ENCODE results near the gene MTHFD2. TPM values are rescaled to one million over a fixed set of nuclear protein-coding genes. Genes with fewer than 3 reads are reported as not detected.

MTHFD2 gene
- polyA plus RNA-seq, 1 of the 3 experiments (the other 2 are of a cell fraction), result 68.6 TPM

DNA sequence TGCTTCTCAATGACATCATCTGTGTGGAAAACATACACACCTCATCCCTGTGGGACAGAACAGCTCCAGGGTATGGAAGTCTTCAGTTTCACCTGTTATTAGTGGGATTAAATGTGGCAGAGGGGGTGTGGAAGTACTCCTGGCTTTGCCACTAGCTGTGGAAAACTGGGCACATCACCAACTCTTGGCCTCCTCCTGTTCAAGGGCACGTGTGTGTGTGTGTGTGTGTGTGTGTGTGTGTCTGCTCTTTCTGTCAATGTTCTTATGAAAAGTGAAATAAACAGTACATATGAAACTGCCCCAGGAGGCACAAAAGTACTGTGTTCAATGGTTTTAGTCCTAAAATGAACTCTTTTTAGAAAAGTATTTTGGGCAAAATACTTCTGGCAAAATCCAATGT lies 65.9 kb downstream of the MTHFD2 start (continued):
- TF ChIP-seq, protein P1, sequence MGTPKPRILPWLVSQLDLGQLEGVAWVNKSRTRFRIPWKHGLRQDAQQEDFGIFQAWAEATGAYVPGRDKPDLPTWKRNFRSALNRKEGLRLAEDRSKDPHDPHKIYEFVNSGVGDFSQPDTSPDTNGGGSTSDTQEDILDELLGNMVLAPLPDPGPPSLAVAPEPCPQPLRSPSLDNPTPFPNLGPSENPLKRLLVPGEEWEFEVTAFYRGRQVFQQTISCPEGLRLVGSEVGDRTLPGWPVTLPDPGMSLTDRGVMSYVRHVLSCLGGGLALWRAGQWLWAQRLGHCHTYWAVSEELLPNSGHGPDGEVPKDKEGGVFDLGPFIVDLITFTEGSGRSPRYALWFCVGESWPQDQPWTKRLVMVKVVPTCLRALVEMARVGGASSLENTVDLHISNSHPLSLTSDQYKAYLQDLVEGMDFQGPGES (IDR thresholded peaks at IDR 0.05; ENCODE audit: low read depth, low read length), result no peak
- TF ChIP-seq RAD21 (IDR thresholded peaks at IDR 0.05; ENCODE audit: low read length) (no peak), TEAD4 (IDR thresholded peaks at IDR 0.05; ENCODE audit: borderline replicate concordance, insufficient read depth) (no peak), MEF2A (IDR thresholded peaks at IDR 0.05; ENCODE audit: borderline replicate concordance, low read depth) (no peak), EP300 (IDR thresholded peaks at IDR 0.05; ENCODE audit: borderline replicate concordance in 1 of 2, low read depth in 1 of 2, low read length in 1 of 2) (no peak)

DNA sequence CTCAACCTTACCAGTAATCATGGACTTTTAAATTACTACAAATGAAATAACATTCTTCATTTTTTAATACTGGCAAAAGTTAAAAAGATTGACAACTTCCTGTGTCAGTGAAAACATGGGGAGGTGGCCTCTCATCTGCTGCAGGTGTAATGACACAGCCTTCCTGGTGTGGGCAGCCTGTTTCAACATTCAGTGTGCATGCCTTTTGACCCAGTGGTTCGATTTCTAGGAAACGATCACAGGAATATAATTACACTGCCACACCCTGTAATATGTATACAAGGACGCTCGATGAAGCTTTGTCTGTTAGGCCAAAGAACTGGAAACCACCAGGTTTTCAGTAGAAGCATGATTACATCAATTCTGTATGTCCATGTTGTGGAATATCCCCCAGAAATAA lies 68.7 kb downstream of the MTHFD2 start:
- H3K36me3 ChIP-seq (replicated peaks in 1 of 2; ENCODE audit: control insufficient read depth in 1 of 2, insufficient read depth in 2 of 2, low read length in 1 of 2), result no peaks in the 10 kb centered on the region
- H3K27ac ChIP-seq (ENCODE audit: low read depth in 2 of 2, low read length in 1 of 2), result no peak overlapping the region
- no peaks in the 10 kb centered on the region for H3K79me2 ChIP-seq (ENCODE audit: insufficient read depth)
- 42% methylated on average over 4 of the region's 4 CpGs for WGBS (ENCODE audit: low lambda C conversion rate)
- CTCF ChIA-PET, result interaction anchor here (0.6 to 2.5 kb wide), 5 partner anchors 17 to 158 kb away, joined by 4 to 12 read pairs (median 6); no protein-coding TSS in a partner anchor
- H3F3A ChIP-seq (replicated peaks; ENCODE audit: insufficient read depth), result no peaks in the 10 kb centered on the region
- H3K4me1 ChIP-seq (ENCODE audit: control insufficient read depth in 1 of 2, insufficient read depth in 2 of 2, low read depth in 1 of 2, low read length in 1 of 2), result no peaks in the 10 kb centered on the region
- POLR2A ChIA-PET, result no interaction called here
- H3K4me3 ChIP-seq (ENCODE audit: low read depth in 2 of 2, low read length in 1 of 2), result no peak overlapping the region
- no peaks in the 10 kb centered on the region for H4K20me1 ChIP-seq (ENCODE audit: insufficient read depth)
- H3K9ac ChIP-seq, result no peak overlapping the region
- no peaks in the 10 kb centered on the region for H3K9me3 ChIP-seq
- no peaks in the 10 kb centered on the region for H3K9me2 ChIP-seq
- no peak overlapping the region for H3K4me2 ChIP-seq
- TF ChIP-seq RAD21 (IDR thresholded peaks at IDR 0.05; ENCODE audit: low read length), result peak; percentile 52
- TF ChIP-seq, protein P2, sequence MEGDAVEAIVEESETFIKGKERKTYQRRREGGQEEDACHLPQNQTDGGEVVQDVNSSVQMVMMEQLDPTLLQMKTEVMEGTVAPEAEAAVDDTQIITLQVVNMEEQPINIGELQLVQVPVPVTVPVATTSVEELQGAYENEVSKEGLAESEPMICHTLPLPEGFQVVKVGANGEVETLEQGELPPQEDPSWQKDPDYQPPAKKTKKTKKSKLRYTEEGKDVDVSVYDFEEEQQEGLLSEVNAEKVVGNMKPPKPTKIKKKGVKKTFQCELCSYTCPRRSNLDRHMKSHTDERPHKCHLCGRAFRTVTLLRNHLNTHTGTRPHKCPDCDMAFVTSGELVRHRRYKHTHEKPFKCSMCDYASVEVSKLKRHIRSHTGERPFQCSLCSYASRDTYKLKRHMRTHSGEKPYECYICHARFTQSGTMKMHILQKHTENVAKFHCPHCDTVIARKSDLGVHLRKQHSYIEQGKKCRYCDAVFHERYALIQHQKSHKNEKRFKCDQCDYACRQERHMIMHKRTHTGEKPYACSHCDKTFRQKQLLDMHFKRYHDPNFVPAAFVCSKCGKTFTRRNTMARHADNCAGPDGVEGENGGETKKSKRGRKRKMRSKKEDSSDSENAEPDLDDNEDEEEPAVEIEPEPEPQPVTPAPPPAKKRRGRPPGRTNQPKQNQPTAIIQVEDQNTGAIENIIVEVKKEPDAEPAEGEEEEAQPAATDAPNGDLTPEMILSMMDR (IDR thresholded peaks at IDR 0.05), result 0 out of 2 replicates have a peak, but pooled peaks have one; percentile 13
- no peak for TF ChIP-seq CHD2 (IDR thresholded peaks at IDR 0.05; ENCODE audit: low read length, partially characterized antibody)
- DNase-seq, result no peak
- H3K27me3 ChIP-seq (ENCODE audit: insufficient read depth), result no peaks in the 10 kb centered on the region
- no peak overlapping the region for H2AFZ ChIP-seq (ENCODE audit: low read depth)

Other genes with a start within 250 kb of the MTHFD2 start
- 1.6 TPM in 2 replicates for gene TET3, start 213.7 kb upstream of the MTHFD2 start, polyA plus RNA-seq (2012; rRNA removed)
- 64.4 and 90.1 TPM in 2 replicates for gene BOLA3, start 50.7 kb upstream of the MTHFD2 start, polyA plus RNA-seq (2012; rRNA removed)
- 15.3 and 19.7 TPM in 2 replicates for gene MOB1A, start 19.7 kb upstream of the MTHFD2 start, polyA plus RNA-seq (2012; rRNA removed)
- gene SLC4A5, start 144.8 kb downstream of the MTHFD2 start, polyA plus RNA-seq (2012; rRNA removed), result 0.25 and 1.1 TPM in 2 replicates
- gene DCTN1, start 181.7 kb downstream of the MTHFD2 start, polyA plus RNA-seq (2012; rRNA removed), result 88.9 and 91.1 TPM in 2 replicates
- gene C2orf81, start 223.0 kb downstream of the MTHFD2 start, polyA plus RNA-seq (2012; rRNA removed), result 1.2 and 2.5 TPM in 2 replicates
- 50.7 and 61.6 TPM in 2 replicates for gene WDR54, start 223.1 kb downstream of the MTHFD2 start, polyA plus RNA-seq (2012; rRNA removed)
- gene RTKN, start 243.3 kb downstream of the MTHFD2 start, polyA plus RNA-seq (2012; rRNA removed), result 22.6 and 23.4 TPM in 2 replicates